Inflammatory macrophage (primary cell): Measurements from ENCODE around the gene CD99.
"Not testable (repeated sequence)": the region's sequence is repeated elsewhere in the genome, so short reads cannot be mapped to it uniquely, and the experiment has no call there.

Source experiments
- DNase-seq, 2 donors: peaks; one replicate each; pipeline ENCODE4 v3.0.0-alpha.2; 2020 to 2022

CD99 gene

DNA sequence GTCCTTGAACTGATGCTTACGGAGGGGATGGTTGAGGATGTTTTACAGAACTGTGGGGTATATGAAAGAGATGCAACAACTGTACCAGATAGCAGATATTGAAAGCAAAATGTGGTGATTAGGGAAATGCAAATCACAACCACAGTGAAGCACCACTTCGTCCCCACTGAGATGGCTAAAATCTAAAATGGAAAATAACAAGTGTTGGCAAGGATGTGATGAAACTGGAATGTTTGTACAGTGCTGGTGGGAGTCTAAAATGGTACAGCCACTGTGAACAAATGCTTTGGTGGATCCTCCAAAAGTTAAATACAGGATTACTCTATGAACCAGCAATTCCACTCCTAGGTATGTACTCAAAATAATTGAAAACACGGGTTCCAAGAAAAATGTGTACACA, 83.7 kb downstream of the CD99 start:
- DNase-seq: no peak

- DNase-seq: not testable (repeated sequence)
These were observed 89.6 kb downstream of the CD99 start for GRCh38 chrX:2780472-2781225.

GRCh38 chrX:2781226-2781571, 90.1 kb downstream of the CD99 start:
- DNase-seq: no peak

DNA sequence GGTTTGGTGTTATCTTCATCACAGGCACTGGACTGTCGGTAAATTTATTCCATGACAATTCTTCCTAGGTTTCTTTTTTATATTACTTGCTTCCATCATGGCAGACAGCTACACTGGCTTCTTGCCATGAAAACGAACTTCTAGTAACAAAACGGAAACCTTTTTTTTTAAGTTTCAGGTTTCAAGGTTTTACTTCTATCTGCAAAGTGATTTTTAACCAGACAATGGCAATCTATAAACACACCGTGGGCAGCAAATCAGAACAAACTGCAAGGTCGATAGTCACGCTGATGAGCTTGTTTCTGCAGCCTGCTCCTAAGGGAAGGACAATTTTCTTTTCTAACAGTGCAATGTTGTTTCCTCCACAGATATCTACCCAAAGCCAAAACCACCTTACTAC, 90.6 kb downstream of the CD99 start:
- no peak for DNase-seq

DNA sequence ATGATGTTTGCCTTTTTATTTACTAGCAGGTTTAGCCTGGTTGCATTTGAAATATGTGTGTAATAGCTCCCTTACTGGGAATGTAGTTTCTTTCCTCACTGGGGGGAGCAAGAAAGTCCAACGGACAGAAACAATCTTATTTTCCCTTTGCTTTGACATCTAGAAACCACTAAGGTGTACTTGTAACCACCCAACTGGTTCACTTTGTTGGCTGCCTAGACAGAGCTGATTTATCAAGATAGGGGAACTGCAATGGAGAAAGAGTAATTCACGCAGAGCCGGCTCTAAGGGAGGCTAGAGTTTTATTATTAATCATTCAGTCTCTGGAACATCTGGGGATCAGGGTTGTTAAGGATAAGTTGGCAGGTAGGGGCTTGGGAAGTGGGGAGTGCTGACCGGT, 91.1 kb downstream of the CD99 start:
- DNase-seq: no peak

- DNase-seq: no peak
These were observed 91.7 kb downstream of the CD99 start for GRCh38 chrX:2782778-2783177.

DNA sequence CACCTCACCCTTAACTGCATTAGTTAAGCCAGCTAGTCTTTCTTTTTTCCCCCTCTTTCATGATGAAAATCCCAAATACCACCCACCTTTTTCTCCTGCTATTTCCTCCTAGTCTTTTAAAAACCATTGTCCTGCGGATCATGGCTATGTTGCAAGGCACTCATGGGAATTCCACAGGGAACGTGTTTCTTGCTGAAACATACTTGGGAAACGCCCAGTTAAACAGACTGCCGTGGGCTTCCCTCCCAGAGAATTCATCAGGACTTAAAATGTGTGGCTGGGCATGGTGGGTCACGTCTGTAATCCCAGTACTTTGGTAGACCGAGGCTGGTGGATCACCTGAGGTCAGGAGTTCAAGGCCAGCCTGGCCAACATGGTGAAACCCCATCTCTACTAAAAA, 92.9 kb downstream of the CD99 start:
- no peak for DNase-seq

GRCh38 chrX:2785538-2785937, 94.4 kb downstream of the CD99 start:
- DNase-seq: no peak

GRCh38 chrX:2788980-2789379, 97.9 kb downstream of the CD99 start:
- DNase-seq: peak in 1 of 2 donors; percentile 14

DNA sequence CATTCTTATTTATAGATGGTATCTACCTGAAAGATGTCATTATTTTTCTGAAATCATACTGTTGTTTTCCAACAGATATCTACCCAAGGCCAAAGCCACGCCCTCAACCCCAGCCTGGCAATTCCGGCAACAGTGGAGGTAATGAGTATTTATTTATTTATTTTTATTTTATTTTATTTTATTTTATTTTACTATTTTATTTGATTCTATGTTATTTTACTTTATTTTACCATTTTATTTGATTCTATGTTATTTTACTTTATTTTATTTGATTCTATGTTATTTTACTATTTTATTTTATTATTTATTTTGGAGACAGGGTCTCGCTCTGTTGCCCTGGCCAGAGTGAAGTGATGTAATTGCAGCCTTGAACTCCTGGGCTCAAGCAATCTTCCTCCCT, 98.5 kb downstream of the CD99 start:
- no peak for DNase-seq
